IgD-negative memory B cell (primary cell): ENCODE results near the gene PDE6D. TPM values are rescaled to one million over a fixed set of nuclear protein-coding genes. Genes with fewer than 3 reads are reported as not detected.
"Not testable (repeated sequence)": the region's sequence is repeated elsewhere in the genome, so short reads cannot be mapped to it uniquely, and the experiment has no call there.

Experiments used
- H3K27ac Mint-ChIP-seq, 3 donors: one replicate each; pipeline ENCODE4 v1.8.0; 2020 to 2022; ENCODE audit warnings: mild to moderate bottlenecking in 3 of 3, mixed read lengths in 3 of 3, moderate library complexity in 1 of 3
- H3K27me3 Mint-ChIP-seq: one replicate; pipeline ENCODE4 v1.8.0; 2021; ENCODE audit warnings: mixed read lengths
- H3K36me3 Mint-ChIP-seq: one replicate; pipeline ENCODE4 v1.8.0; 2020; ENCODE audit warnings: mild to moderate bottlenecking, mixed read lengths
- H3K4me1 Mint-ChIP-seq, 3 donors: one replicate each; pipeline ENCODE4 v1.8.0; 2020 to 2022; ENCODE audit warnings: mixed read lengths in 3 of 3, mild to moderate bottlenecking in 1 of 3
- H3K4me3 Mint-ChIP-seq, 4 donors: one replicate each; pipeline ENCODE4 v1.8.0; 2020 to 2022; ENCODE audit warnings: mild to moderate bottlenecking in 4 of 4, mixed read lengths in 4 of 4, moderate library complexity in 3 of 4
- H3K9me3 Mint-ChIP-seq, 3 donors: one replicate each; pipeline ENCODE4 v1.8.0; 2020 to 2021; ENCODE audit warnings: mixed read lengths in 3 of 3, mild to moderate bottlenecking in 1 of 3
- polyA plus RNA-seq: library from polyadenylated mRNA; unstranded; fragments of 300-500 nt; fragmentation: Illumina TruSeq; gene quantifications from one replicate; pipeline ENCODE4 v1.2.3, GENCODE V29; 2021

PDE6D gene
- polyA plus RNA-seq, 1 donor from 2014 or later, result 68.2 TPM

- Mint-ChIP-seq H3K27ac (peak overlapping the region; percentile 95 to 100 (median 95)), H3K9me3 (peaks cover 0 to 1% (median 0%) of the 10 kb centered on the region in 3 donors), H3K36me3 (peaks cover 5% of the 10 kb centered on the region), H3K4me3 (peak overlapping the region; percentile 25 to 91 (median 74)), H3K4me1 (peaks cover 29 to 40% (median 39%) of the 10 kb centered on the region in 3 donors), H3K27me3 (peaks cover under 1% of the 10 kb centered on the region)
Measured at GRCh38 chr2:231717281-231718171, 63.6 kb downstream of the PDE6D start.

- peaks cover 35 to 47% (median 47%) of the 10 kb centered on the region in 3 donors for H3K4me1 Mint-ChIP-seq
- H3K9me3 Mint-ChIP-seq, result peaks cover 0 to 1% (median 0%) of the 10 kb centered on the region in 3 donors
- H3K36me3 Mint-ChIP-seq, result peaks cover 10% of the 10 kb centered on the region
- H3K27ac Mint-ChIP-seq, result peak overlapping the region; percentile 84 to 100 (median 95)
- peaks cover 5% of the 10 kb centered on the region for H3K27me3 Mint-ChIP-seq
- H3K4me3 Mint-ChIP-seq, result peak overlapping the region in 1 of 4 donors; percentile 71
Measured at GRCh38 chr2:231716666-231717280, 64.3 kb downstream of the PDE6D start.

GRCh38 chr2:231715988-231716616 is 65.0 kb downstream of the PDE6D start:
- Mint-ChIP-seq H3K36me3 (peaks cover 15% of the 10 kb centered on the region), H3K27ac (peak overlapping the region; percentile 85 to 100 (median 97)), H3K9me3 (peaks cover 0 to 1% (median 0%) of the 10 kb centered on the region in 3 donors), H3K4me3 (peak overlapping the region in 3 of 4 donors; percentile 23 to 71 (median 45)), H3K4me1 (peaks cover 38 to 50% (median 49%) of the 10 kb centered on the region in 3 donors), H3K27me3 (peaks cover 6% of the 10 kb centered on the region)

GRCh38 chr2:231715499-231715837 is 65.6 kb downstream of the PDE6D start:
- H3K4me1 Mint-ChIP-seq, result peaks cover 34 to 44% (median 44%) of the 10 kb centered on the region in 3 donors
- H3K36me3 Mint-ChIP-seq, result peaks cover 15% of the 10 kb centered on the region
- peak overlapping the region; percentile 97 to 100 (median 100) for H3K27ac Mint-ChIP-seq
- H3K27me3 Mint-ChIP-seq, result peaks cover 6% of the 10 kb centered on the region
- peaks cover 0 to 1% (median 0%) of the 10 kb centered on the region in 3 donors for H3K9me3 Mint-ChIP-seq
- peak overlapping the region in 2 of 4 donors; percentile 15 to 71 for H3K4me3 Mint-ChIP-seq

GRCh38 chr2:231714639-231715498 is 66.2 kb downstream of the PDE6D start:
- H3K36me3 Mint-ChIP-seq, result peaks cover 15% of the 10 kb centered on the region
- peaks cover 0 to 1% (median 0%) of the 10 kb centered on the region in 3 donors for H3K9me3 Mint-ChIP-seq
- H3K4me1 Mint-ChIP-seq, result peaks cover 31 to 42% (median 41%) of the 10 kb centered on the region in 3 donors
- H3K4me3 Mint-ChIP-seq, result peak overlapping the region in 1 of 4 donors; percentile 99
- peak overlapping the region; percentile 97 to 100 (median 100) for H3K27ac Mint-ChIP-seq
- H3K27me3 Mint-ChIP-seq, result peaks cover 6% of the 10 kb centered on the region

GRCh38 chr2:231713730-231714638 is 67.1 kb downstream of the PDE6D start:
- peaks cover 0 to 1% (median 0%) of the 10 kb centered on the region in 3 donors for H3K9me3 Mint-ChIP-seq
- peaks cover 6% of the 10 kb centered on the region for H3K27me3 Mint-ChIP-seq
- H3K4me3 Mint-ChIP-seq, result peak overlapping the region in 3 of 4 donors; percentile 53 to 99 (median 81)
- H3K36me3 Mint-ChIP-seq, result peaks cover 15% of the 10 kb centered on the region
- peaks cover 30 to 40% (median 40%) of the 10 kb centered on the region in 3 donors for H3K4me1 Mint-ChIP-seq
- H3K27ac Mint-ChIP-seq, result peak overlapping the region; percentile 94 to 100 (median 100)

GRCh38 chr2:231713406-231713729 is 67.7 kb downstream of the PDE6D start:
- Mint-ChIP-seq H3K27ac (peak overlapping the region; percentile 94 to 100 (median 100)), H3K4me3 (peak overlapping the region in 3 of 4 donors; percentile 53 to 99 (median 81)), H3K4me1 (peaks cover 31 to 43% (median 38%) of the 10 kb centered on the region in 3 donors), H3K36me3 (peaks cover 17% of the 10 kb centered on the region)
- H3K27me3 Mint-ChIP-seq, H3K9me3 Mint-ChIP-seq: not testable (repeated sequence)

GRCh38 chr2:231712451-231713021 is 68.5 kb downstream of the PDE6D start:
- Mint-ChIP-seq H3K4me3 (peak overlapping the region; percentile 93 to 99 (median 98)), H3K36me3 (peaks cover 17% of the 10 kb centered on the region), H3K27ac (peak overlapping the region; percentile 98 to 100 (median 100)), H3K4me1 (peaks cover 30 to 45% (median 32%) of the 10 kb centered on the region in 3 donors)
- not testable (repeated sequence) for H3K27me3 Mint-ChIP-seq, H3K9me3 Mint-ChIP-seq

GRCh38 chr2:231711677-231712450 is 69.2 kb downstream of the PDE6D start:
- peak overlapping the region; percentile 98 to 100 (median 100) for H3K27ac Mint-ChIP-seq
- H3K4me1 Mint-ChIP-seq, result peaks cover 26 to 45% (median 27%) of the 10 kb centered on the region in 3 donors
- peak overlapping the region; percentile 93 to 99 (median 98) for H3K4me3 Mint-ChIP-seq
- H3K27me3 Mint-ChIP-seq, result peaks cover 6% of the 10 kb centered on the region
- peaks cover 14% of the 10 kb centered on the region for H3K36me3 Mint-ChIP-seq
- H3K9me3 Mint-ChIP-seq, result peaks cover 0 to 1% (median 0%) of the 10 kb centered on the region in 3 donors

- Mint-ChIP-seq H3K27ac (peak overlapping the region; percentile 98 to 100 (median 100)), H3K4me1 (peaks cover 29 to 47% (median 29%) of the 10 kb centered on the region in 3 donors), H3K27me3 (peaks cover 6% of the 10 kb centered on the region), H3K36me3 (peaks cover 14% of the 10 kb centered on the region), H3K9me3 (peaks cover 0 to 1% (median 0%) of the 10 kb centered on the region in 3 donors), H3K4me3 (peak overlapping the region; percentile 93 to 99 (median 98))
Measured at GRCh38 chr2:231710799-231711676, 70.0 kb downstream of the PDE6D start.

- peaks cover 28 to 44% (median 29%) of the 10 kb centered on the region in 3 donors for H3K4me1 Mint-ChIP-seq
- H3K27me3 Mint-ChIP-seq, result peaks cover 6% of the 10 kb centered on the region
- peak overlapping the region; percentile 93 to 100 (median 98) for H3K4me3 Mint-ChIP-seq
- peaks cover 14% of the 10 kb centered on the region for H3K36me3 Mint-ChIP-seq
- peaks cover 0 to 1% (median 0%) of the 10 kb centered on the region in 3 donors for H3K9me3 Mint-ChIP-seq
- H3K27ac Mint-ChIP-seq, result peak overlapping the region; percentile 98 to 100 (median 100)
Measured at GRCh38 chr2:231709981-231710798, 70.9 kb downstream of the PDE6D start.
